Urothelium cell line (cell line): ENCODE measurements around the gene ANKDD1A.

Experiments
- DNase-seq: peaks from one replicate; pipeline ENCODE4 v3.0.0; 2011; ENCODE audit warnings: low spot score, mixed read lengths
- FAIRE-seq: peaks from 2 replicates; lab custom pipeline; 2011; peaks lifted over from hg19 to GRCh38; lab: Jason Lieb, UNC

Gene ANKDD1A

GRCh38 chr15:64921711-64922110, 10.0 kb downstream of the ANKDD1A start:
- DNase-seq (no peak), FAIRE-seq (peak; percentile 86)

- DNase-seq (no peak), FAIRE-seq (no peak)
These were observed 11.8 kb downstream of the ANKDD1A start for GRCh38 chr15:64923546-64923945.

GRCh38 chr15:64925335-64926330, 13.9 kb downstream of the ANKDD1A start:
- DNase-seq: no peak
- peak; percentile 66 for FAIRE-seq

GRCh38 chr15:64926661-64927060, 15.0 kb downstream of the ANKDD1A start:
- DNase-seq (no peak), FAIRE-seq (no peak)

GRCh38 chr15:64928626-64929220, 17.0 kb downstream of the ANKDD1A start:
- no peak for DNase-seq
- FAIRE-seq: no peak

- DNase-seq: no peak
- FAIRE-seq: peak; percentile 92
These were observed 18.4 kb downstream of the ANKDD1A start for GRCh38 chr15:64930019-64930652.

GRCh38 chr15:64930778-64931371, 19.2 kb downstream of the ANKDD1A start:
- peak; percentile 89 for FAIRE-seq
- DNase-seq: peak; percentile 40

- no peak for FAIRE-seq
- DNase-seq: no peak
These were observed 19.7 kb downstream of the ANKDD1A start for GRCh38 chr15:64931381-64931780.

GRCh38 chr15:64934023-64934422, 22.3 kb downstream of the ANKDD1A start:
- DNase-seq (no peak), FAIRE-seq (no peak)

- no peak for DNase-seq
These were observed 26.5 kb downstream of the ANKDD1A start for GRCh38 chr15:64938192-64938591.

GRCh38 chr15:64942356-64942755, 30.7 kb downstream of the ANKDD1A start:
- FAIRE-seq: peak; percentile 81
- no peak for DNase-seq

More at GRCh38 chr15:64938192-64938591, 26.5 kb downstream of the ANKDD1A start:
- peak; percentile 82 for FAIRE-seq

GRCh38 chr15:64943512-64944225, 32.0 kb downstream of the ANKDD1A start:
- DNase-seq (no peak), FAIRE-seq (peak; percentile 74)

- FAIRE-seq: peak; percentile 5
- no peak for DNase-seq
These were observed 33.3 kb downstream of the ANKDD1A start for GRCh38 chr15:64944961-64945360.

- DNase-seq: no peak
- no peak for FAIRE-seq
These were observed 35.5 kb downstream of the ANKDD1A start for GRCh38 chr15:64947211-64947610.

- FAIRE-seq (peak; percentile 42), DNase-seq (no peak)
These were observed 37.2 kb downstream of the ANKDD1A start for GRCh38 chr15:64948916-64949315.

- peak; percentile 42 for FAIRE-seq
- no peak for DNase-seq
These were observed 37.9 kb downstream of the ANKDD1A start for GRCh38 chr15:64949383-64950186.

GRCh38 chr15:64950888-64951287, 39.2 kb downstream of the ANKDD1A start:
- FAIRE-seq (no peak), DNase-seq (no peak)

- no peak for FAIRE-seq
- no peak for DNase-seq
These were observed 40.2 kb downstream of the ANKDD1A start for GRCh38 chr15:64951777-64952418.

GRCh38 chr15:64954395-64954794, 42.7 kb downstream of the ANKDD1A start:
- no peak for FAIRE-seq
- no peak for DNase-seq
